NCI-H748 (cell line): ENCODE results near the gene KDELR1.
"Not testable (repeated sequence)": the region's sequence is repeated elsewhere in the genome, so short reads cannot be mapped to it uniquely, and the experiment has no call there.

ENCODE experiments used
- DNase-seq: peaks from one replicate; lab custom pipeline; 2025; ENCODE audit not compliant: unreplicated experiment; lab: John Stamatoyannopoulos, UW

Gene KDELR1

GRCh38 chr19:48397263-48398101 lies 6.1 kb upstream of the KDELR1 start:
- DNase-seq = no peak

GRCh38 chr19:48396824-48397176 lies 5.4 kb upstream of the KDELR1 start:
- DNase-seq = peak; percentile 29

GRCh38 chr19:48396016-48396823 lies 4.9 kb upstream of the KDELR1 start:
- DNase-seq = no peak

- DNase-seq = no peak
These were observed 4.1 kb upstream of the KDELR1 start for GRCh38 chr19:48395499-48395898.

GRCh38 chr19:48395170-48395455 lies 3.8 kb upstream of the KDELR1 start:
- no peak for DNase-seq

- peak; percentile 30 for DNase-seq
These were observed 3.2 kb upstream of the KDELR1 start for GRCh38 chr19:48394331-48395169.

GRCh38 chr19:48393559-48394330 lies 2.4 kb upstream of the KDELR1 start, which contains the start of gene GRIN2D:
GRIN2D (plus strand) TSS chr19:48393668; CDS start chr19:48398393, 4,725 bp downstream.
- DNase-seq = peak; percentile 64

GRCh38 chr19:48392860-48393558 lies 1.7 kb upstream of the KDELR1 start:
- no peak for DNase-seq

- not testable (repeated sequence) for DNase-seq
These were observed 624 bp upstream of the KDELR1 start for GRCh38 chr19:48392006-48392344.

GRCh38 chr19:48390188-48391099 lies 907 bp downstream of the KDELR1 start:
- peak; percentile 70 for DNase-seq

- DNase-seq = no peak
These were observed 4.4 kb downstream of the KDELR1 start for GRCh38 chr19:48386981-48387380.

GRCh38 chr19:48385461-48386087 lies 5.8 kb downstream of the KDELR1 start:
- no peak for DNase-seq

- no peak for DNase-seq
These were observed 9.1 kb downstream of the KDELR1 start for GRCh38 chr19:48382286-48382685.

- no peak for DNase-seq
These were observed 10.0 kb downstream of the KDELR1 start for GRCh38 chr19:48381178-48381950.

- no peak for DNase-seq
These were observed 12.3 kb downstream of the KDELR1 start for GRCh38 chr19:48379058-48379457.

- no peak for DNase-seq
These were observed 13.2 kb downstream of the KDELR1 start for GRCh38 chr19:48378194-48378570.

- no peak for DNase-seq
These were observed 17.8 kb downstream of the KDELR1 start for GRCh38 chr19:48373567-48373966.

GRCh38 chr19:48372904-48373303 lies 18.4 kb downstream of the KDELR1 start:
- peak; percentile 69 for DNase-seq
